Mononuclear cell (primary cell): ENCODE measurements around the gene SHE. TPM values are rescaled to one million over a fixed set of nuclear protein-coding genes. Genes with fewer than 3 reads are reported as not detected.

Experiments used
- H3K27me3 ChIP-seq: 2 replicates; pipeline ENCODE4 v1.6.0; 2011; ENCODE audit warnings: low read length, control low read depth; ENCODE audit not compliant: insufficient read depth
- H3K4me1 ChIP-seq: 2 replicates; pipeline ENCODE4 v1.5.1; 2011; ENCODE audit warnings: mild to moderate bottlenecking, low read length, control low read depth; ENCODE audit not compliant: insufficient read depth
- H3K4me3 ChIP-seq: 2 replicates; pipeline ENCODE4 v1.5.1; 2011; ENCODE audit warnings: mild to moderate bottlenecking, low read length, moderate library complexity
- H3K9me3 ChIP-seq: 2 replicates; pipeline ENCODE4 v1.5.1; 2011; ENCODE audit warnings: low read depth, mild to moderate bottlenecking, control low read depth, low read length
- total RNA-seq: library from RNA; depleted of rRNA; stranded (reverse); fragments of >200 nt; gene quantifications from one replicate; pipeline ENCODE4 v1.2.3, GENCODE V29; 2012

The SHE gene
- total RNA-seq, 1 donor = 0.10 TPM

- peaks cover 27% of the 10 kb centered on the region for H3K4me1 ChIP-seq
- H3K9me3 ChIP-seq = no peaks in the 10 kb centered on the region
- no peaks in the 10 kb centered on the region for H3K27me3 ChIP-seq
- no peak overlapping the region for H3K4me3 ChIP-seq
These were observed 25.4 kb downstream of the SHE start for GRCh38 chr1:154476791-154477190.

- Histone ChIP-seq H3K4me3 (no peak overlapping the region), H3K27me3 (no peaks in the 10 kb centered on the region), H3K9me3 (no peaks in the 10 kb centered on the region), H3K4me1 (peaks cover 26% of the 10 kb centered on the region)
These were observed 27.4 kb downstream of the SHE start for GRCh38 chr1:154474802-154475201.

GRCh38 chr1:154471304-154471703 is 30.9 kb downstream of the SHE start:
- Histone ChIP-seq H3K4me1 (peaks cover 29% of the 10 kb centered on the region), H3K9me3 (no peaks in the 10 kb centered on the region), H3K4me3 (no peak overlapping the region), H3K27me3 (no peaks in the 10 kb centered on the region)

GRCh38 chr1:154469844-154470560 is 32.2 kb downstream of the SHE start:
- H3K4me1 ChIP-seq = peaks cover 42% of the 10 kb centered on the region
- H3K9me3 ChIP-seq = no peaks in the 10 kb centered on the region
- no peaks in the 10 kb centered on the region for H3K27me3 ChIP-seq
- H3K4me3 ChIP-seq = no peak overlapping the region

GRCh38 chr1:154468535-154469250 is 33.5 kb downstream of the SHE start:
- H3K27me3 ChIP-seq = no peaks in the 10 kb centered on the region
- H3K4me3 ChIP-seq = no peak overlapping the region
- H3K9me3 ChIP-seq = no peaks in the 10 kb centered on the region
- peaks cover 43% of the 10 kb centered on the region for H3K4me1 ChIP-seq

- Histone ChIP-seq H3K4me1 (peaks cover 54% of the 10 kb centered on the region), H3K9me3 (no peaks in the 10 kb centered on the region), H3K27me3 (no peaks in the 10 kb centered on the region), H3K4me3 (no peak overlapping the region)
These were observed 34.6 kb downstream of the SHE start for GRCh38 chr1:154467434-154468102.

DNA sequence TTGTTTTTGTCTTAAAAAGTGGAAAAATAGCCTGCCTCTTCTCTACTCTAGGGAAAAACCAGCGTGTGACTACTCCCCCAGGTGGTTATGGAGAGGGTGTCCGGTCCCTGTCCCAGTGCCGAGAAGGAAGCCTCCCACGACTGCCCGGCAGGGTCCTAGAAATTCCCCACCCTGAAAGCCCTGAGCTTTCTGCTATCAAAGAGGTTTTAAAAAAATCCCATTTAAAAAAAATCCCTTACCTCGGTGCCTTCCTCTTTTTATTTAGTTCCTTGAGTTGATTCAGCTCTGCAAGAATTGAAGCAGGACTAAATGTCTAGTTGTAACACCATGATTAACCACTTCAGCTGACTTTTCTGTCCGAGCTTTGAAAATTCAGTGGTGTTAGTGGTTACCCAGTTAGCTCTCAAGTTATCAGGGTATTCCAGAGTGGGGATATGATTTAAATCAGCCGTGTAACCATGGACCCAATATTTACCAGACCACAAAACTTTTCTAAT is 35.2 kb downstream of the SHE start:
- H3K9me3 ChIP-seq = no peaks in the 10 kb centered on the region
- no peaks in the 10 kb centered on the region for H3K27me3 ChIP-seq
- H3K4me1 ChIP-seq = peaks cover 60% of the 10 kb centered on the region
- H3K4me3 ChIP-seq = no peak overlapping the region

- no peaks in the 10 kb centered on the region for H3K9me3 ChIP-seq
- H3K4me1 ChIP-seq = peaks cover 65% of the 10 kb centered on the region
- H3K27me3 ChIP-seq = no peaks in the 10 kb centered on the region
- no peak overlapping the region for H3K4me3 ChIP-seq
These were observed 36.0 kb downstream of the SHE start for GRCh38 chr1:154466206-154466605.

DNA sequence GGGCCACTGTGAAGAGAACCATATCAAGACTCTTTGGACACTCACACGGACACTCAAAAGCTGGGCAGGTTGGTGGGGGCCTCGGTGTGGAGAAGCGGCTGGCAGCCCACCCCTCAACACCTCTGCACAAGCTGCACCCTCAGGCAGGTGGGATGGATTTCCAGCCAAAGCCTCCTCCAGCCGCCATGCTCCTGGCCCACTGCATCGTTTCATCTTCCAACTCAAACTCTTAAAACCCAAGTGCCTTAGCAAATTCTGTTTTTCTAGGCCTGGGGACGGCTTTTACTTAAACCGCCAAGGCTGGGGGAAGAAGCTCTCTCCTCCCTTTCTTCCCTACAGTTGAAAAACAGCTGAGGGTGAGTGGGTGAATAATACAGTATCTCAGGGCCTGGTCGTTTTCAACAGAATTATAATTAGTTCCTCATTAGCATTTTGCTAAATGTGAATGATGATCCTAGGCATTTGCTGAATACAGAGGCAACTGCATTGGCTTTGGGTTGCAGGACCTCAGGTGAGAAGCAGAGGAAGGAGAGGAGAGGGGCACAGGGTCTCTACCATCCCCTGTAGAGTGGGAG is 36.5 kb downstream of the SHE start:
- H3K27me3 ChIP-seq = no peaks in the 10 kb centered on the region
- peaks cover 70% of the 10 kb centered on the region for H3K4me1 ChIP-seq
- H3K9me3 ChIP-seq = no peaks in the 10 kb centered on the region
- no peak overlapping the region for H3K4me3 ChIP-seq

DNA sequence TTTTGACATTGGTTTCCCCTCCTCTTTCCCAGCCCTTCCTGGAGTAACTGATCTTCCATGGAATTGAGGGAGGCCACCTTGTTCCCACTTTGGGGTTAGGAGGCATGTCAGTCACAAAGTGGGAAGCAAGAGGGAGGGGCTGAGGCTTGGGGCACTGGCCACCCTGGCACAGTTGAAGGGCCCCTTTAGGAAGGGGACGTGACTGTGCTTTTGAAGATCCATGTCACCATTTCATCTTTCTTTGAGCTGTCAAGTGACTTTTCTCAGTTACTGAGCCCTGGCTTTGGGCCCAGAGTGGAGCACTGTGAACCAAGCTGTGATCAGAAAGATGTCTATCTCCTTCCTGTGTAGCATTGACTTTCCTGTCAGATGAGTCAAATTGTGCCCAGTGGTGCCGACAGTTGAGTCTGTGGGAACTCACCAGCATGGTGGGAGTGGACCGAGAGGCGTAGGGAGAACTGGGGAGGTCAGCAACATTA is 38.7 kb downstream of the SHE start:
- Histone ChIP-seq H3K4me1 (peaks cover 69% of the 10 kb centered on the region), H3K9me3 (no peaks in the 10 kb centered on the region), H3K4me3 (no peak overlapping the region)

DNA sequence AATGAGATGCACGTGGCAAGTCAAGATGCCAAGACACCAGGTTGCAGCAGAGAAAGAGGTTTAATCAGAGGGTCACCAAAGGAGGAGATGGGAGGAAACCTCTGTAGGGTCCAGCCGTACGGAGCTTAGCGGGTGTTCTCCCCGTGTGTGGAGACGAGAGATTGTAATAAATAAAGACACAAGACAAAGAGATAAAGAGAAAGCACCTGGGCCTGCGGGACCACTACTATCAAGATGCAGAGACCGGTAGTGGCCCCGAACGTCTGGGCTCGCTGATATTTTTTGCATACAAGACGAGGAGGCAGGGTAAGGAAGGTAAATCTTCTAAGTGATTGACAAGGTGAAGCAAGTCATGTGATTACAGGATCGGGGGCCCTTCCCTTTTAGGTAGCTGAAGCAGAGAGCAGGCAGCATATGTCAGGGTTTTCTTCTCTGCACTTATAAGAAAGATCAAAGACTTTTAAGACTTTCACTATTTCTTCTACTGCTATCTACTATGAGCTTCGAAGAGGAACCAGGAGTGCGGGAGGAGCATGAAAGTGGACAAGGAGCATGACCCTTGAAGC is 41.4 kb downstream of the SHE start:
- H3K4me3 ChIP-seq = no peak overlapping the region
- H3K4me1 ChIP-seq = peaks cover 69% of the 10 kb centered on the region
- no peaks in the 10 kb centered on the region for H3K27me3 ChIP-seq
- no peaks in the 10 kb centered on the region for H3K9me3 ChIP-seq

More for the DNA sequence above, 38.7 kb downstream of the SHE start:
- no peaks in the 10 kb centered on the region for H3K27me3 ChIP-seq

DNA sequence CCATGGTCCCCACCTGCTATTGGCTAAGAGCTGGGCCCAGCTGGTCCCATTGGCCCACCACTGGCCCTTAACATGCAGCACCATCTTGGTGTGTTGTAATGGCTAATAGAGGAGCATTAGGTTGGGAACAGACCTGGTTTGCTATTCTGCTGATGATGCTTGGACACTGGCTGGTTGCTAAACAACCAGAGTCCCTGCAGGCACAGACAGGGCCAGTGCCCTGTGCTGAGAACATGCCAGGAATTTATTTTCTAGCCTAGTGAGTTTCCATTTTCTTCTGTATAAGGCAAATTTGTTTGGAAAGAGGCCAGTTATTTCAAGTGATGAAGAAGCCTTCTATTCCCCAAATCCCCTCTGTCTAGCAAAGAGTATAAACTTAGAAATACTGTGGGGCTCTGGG is 43.1 kb downstream of the SHE start:
- peaks cover 69% of the 10 kb centered on the region for H3K4me1 ChIP-seq
- no peaks in the 10 kb centered on the region for H3K27me3 ChIP-seq
- H3K9me3 ChIP-seq = no peaks in the 10 kb centered on the region

DNA sequence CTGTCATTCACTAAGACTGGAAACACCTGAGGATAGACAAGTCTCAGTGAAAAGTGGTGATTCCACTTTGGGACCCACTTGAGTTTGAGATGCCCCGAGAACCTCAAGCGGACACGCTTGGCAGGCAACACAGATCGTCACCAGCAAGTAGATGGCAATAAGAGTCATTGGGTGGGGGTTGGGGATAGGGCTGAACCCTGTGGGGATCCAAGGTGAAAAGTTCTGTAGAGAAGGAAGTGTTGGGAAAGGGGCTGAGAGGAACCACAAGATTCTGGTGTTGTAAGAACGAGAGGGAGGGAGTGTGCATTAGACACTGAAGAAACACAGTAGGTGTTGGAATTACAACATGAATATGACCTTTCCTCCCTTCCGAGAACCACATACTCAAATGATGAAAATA is 45.6 kb downstream of the SHE start:
- peaks cover 70% of the 10 kb centered on the region for H3K4me1 ChIP-seq
- no peaks in the 10 kb centered on the region for H3K27me3 ChIP-seq
- H3K9me3 ChIP-seq = no peaks in the 10 kb centered on the region
- no peak overlapping the region for H3K4me3 ChIP-seq

More for the DNA sequence above, 43.1 kb downstream of the SHE start:
- no peak overlapping the region for H3K4me3 ChIP-seq

DNA sequence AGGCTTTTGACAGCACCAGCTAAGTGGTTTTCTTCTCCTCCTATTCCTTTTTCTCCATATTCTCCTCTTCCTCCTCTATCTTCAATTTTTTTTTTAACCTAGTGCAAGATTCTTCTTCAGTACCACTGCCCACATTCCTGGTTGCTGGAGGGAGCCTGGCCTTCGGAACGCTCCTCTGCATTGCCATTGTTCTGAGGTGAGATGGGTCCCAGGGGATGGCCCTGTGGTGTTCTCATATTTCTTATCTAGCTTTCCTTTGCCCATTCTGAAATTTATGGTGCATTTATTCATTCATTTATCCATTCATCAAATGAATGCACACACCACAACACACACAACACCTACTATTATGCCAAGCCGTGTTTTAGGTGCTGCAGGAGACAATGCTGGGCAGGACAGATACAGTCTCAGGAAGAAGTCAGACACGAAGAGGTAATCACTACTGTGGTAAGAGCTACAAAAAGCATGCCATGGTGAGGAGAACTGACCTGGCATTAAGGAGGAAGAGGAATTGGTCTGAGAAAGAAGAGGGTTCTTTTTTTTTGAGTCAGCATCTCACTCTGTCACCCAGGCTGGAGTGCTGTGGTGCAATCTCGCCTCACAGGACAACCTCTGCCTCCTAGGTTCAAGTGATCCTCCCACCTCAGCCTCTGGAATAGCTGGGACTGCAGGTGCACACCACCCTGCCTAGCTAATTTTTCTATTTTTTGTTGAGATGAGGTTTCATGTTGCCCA is 47.7 kb downstream of the SHE start:
- Histone ChIP-seq H3K4me3 (no peak overlapping the region), H3K4me1 (peaks cover 61% of the 10 kb centered on the region), H3K27me3 (no peaks in the 10 kb centered on the region), H3K9me3 (no peaks in the 10 kb centered on the region)
